CD8-positive, alpha-beta memory T cell (primary cell): Measurements from ENCODE around the gene SLC52A1. TPM values are rescaled to one million over a fixed set of nuclear protein-coding genes. Genes with fewer than 3 reads are reported as not detected.

Source experiments
- CTCF ChIA-PET: fragments of 350-600 bp; sonication (Branson Sonifier 250); formaldehyde crosslinking; loops from one replicate; lab custom pipeline; 2021; ENCODE audit warnings: antibody characterized with exemption; lab: Charles Lee
- POLR2A ChIA-PET: fragments of 350-600 bp; sonication (Branson Sonifier 250); formaldehyde crosslinking; loops from one replicate; lab custom pipeline; 2021; ENCODE audit warnings: antibody characterized with exemption; lab: Charles Lee
- DNase-seq, 5 donors: peaks; one replicate each; pipeline versions ENCODE4 v3.0.0 to v3.0.0-alpha.2; 2020 to 2022; ENCODE audit warnings: mixed read lengths in 1 of 5
- H3K27ac ChIP-seq: one replicate; pipeline ENCODE4 v1.7.0; 2013; ENCODE audit warnings: low read depth, mild to moderate bottlenecking, low read length, moderate library complexity
- H3K27me3 ChIP-seq: 2 replicates; pipeline ENCODE4 v1.7.0; 2013; ENCODE audit warnings: low read length, mild to moderate bottlenecking; ENCODE audit not compliant: insufficient read depth, poor library complexity, severe bottlenecking
- H3K36me3 ChIP-seq: 2 replicates; pipeline ENCODE4 v1.7.0; 2013; ENCODE audit warnings: mild to moderate bottlenecking, low read length, moderate library complexity; ENCODE audit not compliant: insufficient read depth
- H3K4me1 ChIP-seq: 2 replicates; pipeline ENCODE4 v1.7.0; 2013; ENCODE audit warnings: mild to moderate bottlenecking, low read length, moderate library complexity; ENCODE audit not compliant: insufficient read depth
- H3K4me3 ChIP-seq: 2 replicates; pipeline ENCODE4 v1.7.0; 2013; ENCODE audit warnings: mild to moderate bottlenecking, low read length
- H3K9me3 ChIP-seq: 2 replicates; pipeline ENCODE4 v1.7.0; 2013; ENCODE audit warnings: mild to moderate bottlenecking, low read length
- H3K27ac Mint-ChIP-seq, 8 donors: one replicate each; pipeline ENCODE4 v1.8.0; 2020 to 2021; ENCODE audit warnings: mixed read lengths in 8 of 8, mild to moderate bottlenecking in 6 of 8, inconsistent platforms in 3 of 8, moderate library complexity in 3 of 8
- H3K27me3 Mint-ChIP-seq, 2 donors: one replicate each; pipeline ENCODE4 v1.8.0; 2020 to 2021; ENCODE audit warnings: mixed read lengths in 2 of 2, mild to moderate bottlenecking in 1 of 2, moderate library complexity in 1 of 2
- H3K36me3 Mint-ChIP-seq, 3 donors: one replicate each; pipeline ENCODE4 v1.8.0; 2020 to 2021; ENCODE audit warnings: mixed read lengths in 3 of 3, inconsistent platforms in 1 of 3, mild to moderate bottlenecking in 1 of 3
- H3K4me1 Mint-ChIP-seq, 3 donors: one replicate each; pipeline ENCODE4 v1.8.0; 2020 to 2021; ENCODE audit warnings: mixed read lengths in 3 of 3, inconsistent platforms in 1 of 3, mild to moderate bottlenecking in 1 of 3
- H3K4me3 Mint-ChIP-seq, 7 donors: one replicate each; pipeline ENCODE4 v1.8.0; 2020 to 2021; ENCODE audit warnings: mixed read lengths in 7 of 7, mild to moderate bottlenecking in 6 of 7, moderate library complexity in 4 of 7, inconsistent platforms in 2 of 7
- H3K9me3 Mint-ChIP-seq, 5 donors: one replicate each; pipeline ENCODE4 v1.8.0; 2020 to 2022; ENCODE audit warnings: mixed read lengths in 5 of 5, mild to moderate bottlenecking in 3 of 5, moderate library complexity in 2 of 5, inconsistent platforms in 1 of 5
- polyA plus RNA-seq: library from polyadenylated mRNA; unstranded; fragments of 300-500 nt; fragmentation: Illumina TruSeq; gene quantifications from one replicate; pipeline ENCODE4 v1.2.3, GENCODE V29; 2021
- total RNA-seq, 2 experiments: library from RNA; stranded (reverse); gene quantifications; one replicate each; pipeline ENCODE4 v1.2.3, GENCODE V29; 2021

Gene SLC52A1
- total and polyA plus RNA-seq, 3 experiments from 2014 or later, result 0.12 to 0.64 (median 0.35) TPM

DNA sequence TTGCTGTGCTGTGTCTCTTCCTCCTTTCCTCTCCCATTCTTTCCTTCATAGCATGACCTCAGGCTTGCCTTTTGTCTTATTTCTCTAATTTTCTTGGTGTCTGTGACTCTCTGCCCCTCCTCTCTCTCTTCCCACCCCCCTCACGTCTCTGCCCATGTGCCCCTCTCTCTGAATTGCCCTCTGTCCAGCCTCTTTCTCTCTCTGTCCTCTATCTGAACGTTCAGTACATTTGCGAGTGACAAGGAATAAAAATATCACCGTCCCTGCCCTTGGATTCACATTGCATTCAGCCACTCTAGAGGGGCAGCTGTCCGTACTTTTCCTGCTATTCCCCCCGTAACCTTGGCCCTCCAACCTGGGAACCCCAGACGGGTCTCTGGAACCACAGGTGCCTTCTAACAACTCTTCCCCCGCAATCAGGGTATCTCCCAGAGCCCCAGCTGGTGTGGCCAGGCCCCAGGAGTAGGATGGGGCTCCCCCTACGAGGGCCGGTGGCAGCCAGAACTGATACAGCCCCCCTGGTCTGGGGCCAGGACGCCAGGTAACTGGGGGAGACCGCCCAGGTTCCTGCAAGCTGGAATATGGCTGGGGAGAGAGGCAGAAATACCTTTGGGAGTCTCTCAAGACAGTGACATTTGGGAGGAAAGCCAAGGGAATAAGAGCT, 35.7 kb downstream of the SLC52A1 start:
- H3K4me3 ChIP-seq, result no peak overlapping the region
- no peaks in the 10 kb centered on the region for H3K9me3 ChIP-seq

GRCh38 chr17:4998732-4999429, 36.3 kb downstream of the SLC52A1 start:
- H3K27ac Mint-ChIP-seq, result peak overlapping the region; percentile 2 to 92 (median 62)
- H3K36me3 ChIP-seq, result peaks cover 9% of the 10 kb centered on the region
- peak in 2 of 5 donors; percentile 11 to 45 for DNase-seq
- no peaks in the 10 kb centered on the region for H3K9me3 ChIP-seq
- no peaks in the 10 kb centered on the region for H3K9me3 Mint-ChIP-seq
- peaks cover 21% of the 10 kb centered on the region for H3K4me1 ChIP-seq
- H3K4me3 ChIP-seq, result peak overlapping the region; percentile 60
- ChIA-PET POLR2A (interaction anchor here (2.2 to 2.6 kb wide), 2 partner anchors 12 to 31 kb away, joined by 18 to 20 read pairs; partner anchors contain the start of genes CAMTA2 and SPAG7), CTCF (interaction anchor here (1.1 to 1.4 kb wide), 4 partner anchors 12 to 59 kb away, joined by 3 to 5 read pairs (median 4); partner anchors contain the start of genes RNF167, SLC25A11 and SLC52A1)
- no peaks in the 10 kb centered on the region for H3K27me3 ChIP-seq
- H3K4me1 Mint-ChIP-seq, result peaks cover 18 to 33% (median 26%) of the 10 kb centered on the region in 3 donors
- peak overlapping the region; percentile 73 to 86 (median 83) for H3K4me3 Mint-ChIP-seq
- peak overlapping the region; percentile 51 for H3K27ac ChIP-seq
- H3K27me3 Mint-ChIP-seq, result no peaks in the 10 kb centered on the region
- peaks cover 2 to 32% (median 2%) of the 10 kb centered on the region in 3 donors for H3K36me3 Mint-ChIP-seq

More for the DNA sequence above, 35.7 kb downstream of the SLC52A1 start:
- DNase-seq, result peak in 1 of 5 donors; percentile 10
- POLR2A ChIA-PET, result interaction anchor here (0.7 kb wide), 1 partner anchor 31 kb away, joined by 3 read pairs; no protein-coding TSS in a partner anchor
- Mint-ChIP-seq H3K27ac (peak overlapping the region; percentile 2 to 81 (median 62)), H3K36me3 (peaks cover 8 to 39% (median 9%) of the 10 kb centered on the region in 3 donors), H3K4me3 (peak overlapping the region; percentile 73 to 86 (median 83)), H3K9me3 (no peaks in the 10 kb centered on the region), H3K4me1 (peaks cover 18 to 33% (median 26%) of the 10 kb centered on the region in 3 donors), H3K27me3 (no peaks in the 10 kb centered on the region)
- Histone ChIP-seq H3K4me1 (peaks cover 21% of the 10 kb centered on the region), H3K27ac (no peak overlapping the region), H3K27me3 (no peaks in the 10 kb centered on the region), H3K36me3 (peaks cover 15% of the 10 kb centered on the region)
- CTCF ChIA-PET, result interaction anchor here (0.9 kb wide), 1 partner anchor 13 kb away, joined by 3 read pairs; no protein-coding TSS in a partner anchor

DNA sequence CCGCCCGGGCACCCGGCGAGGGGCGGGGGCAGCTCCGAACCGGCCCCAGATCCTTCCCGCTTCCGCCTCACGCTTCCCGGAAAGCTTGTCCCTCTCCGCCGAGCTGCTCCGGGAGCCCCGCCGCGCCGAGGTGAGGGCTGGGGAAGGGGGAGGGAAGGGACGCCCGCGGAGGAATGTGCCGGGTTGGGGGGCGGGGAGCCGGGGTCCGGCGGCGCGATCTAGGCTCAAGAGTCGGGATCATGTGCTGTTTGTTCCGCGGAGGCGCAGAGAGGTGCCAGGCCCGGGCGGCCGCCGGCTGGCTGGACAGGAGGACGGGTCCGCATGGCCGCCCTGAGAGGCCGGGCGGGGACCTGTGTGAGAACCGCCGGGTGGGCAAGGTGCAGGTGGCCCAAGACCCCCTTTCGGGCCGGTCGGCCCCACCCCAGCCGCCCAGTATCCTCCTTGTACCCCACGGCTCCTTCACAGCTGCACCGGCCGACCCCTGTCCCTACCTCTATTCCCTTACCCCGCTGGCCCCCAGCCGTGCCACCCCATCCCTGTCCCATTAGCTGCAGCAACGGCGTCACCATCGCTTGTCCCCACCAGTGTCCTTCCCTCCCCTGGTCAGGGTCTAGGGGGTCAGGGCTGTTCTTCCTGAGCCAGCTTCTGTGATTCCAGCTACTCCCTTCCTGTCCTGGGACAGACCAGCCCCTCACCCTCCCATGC, 37.0 kb downstream of the SLC52A1 start:
- H3K36me3 Mint-ChIP-seq, result peaks cover 0 to 25% (median 0%) of the 10 kb centered on the region in 3 donors
- CTCF ChIA-PET, result interaction anchor here (1.1 to 1.9 kb wide), 8 partner anchors 9 to 89 kb away, joined by 3 to 7 read pairs (median 4); partner anchors contain the start of genes RNF167, SLC25A11, SLC52A1 and SPAG7
- no peaks in the 10 kb centered on the region for H3K27me3 Mint-ChIP-seq
- Histone ChIP-seq H3K4me3 (peak overlapping the region; percentile 60), H3K9me3 (no peaks in the 10 kb centered on the region), H3K27me3 (no peaks in the 10 kb centered on the region), H3K4me1 (peaks cover 21% of the 10 kb centered on the region), H3K36me3 (peaks cover 4% of the 10 kb centered on the region), H3K27ac (peak overlapping the region; percentile 51)
- H3K27ac Mint-ChIP-seq, result peak overlapping the region in 2 of 8 donors; percentile 74 to 92
- no peak for DNase-seq
- H3K4me1 Mint-ChIP-seq, result peaks cover 18 to 33% (median 26%) of the 10 kb centered on the region in 3 donors
- POLR2A ChIA-PET, result interaction anchor here (0.6 to 2.6 kb wide), 6 partner anchors 11 to 81 kb away, joined by 3 to 20 read pairs (median 6); partner anchors contain the start of genes CAMTA2, PFN1 and SPAG7
- no peaks in the 10 kb centered on the region for H3K9me3 Mint-ChIP-seq
- H3K4me3 Mint-ChIP-seq, result peak overlapping the region; percentile 73 to 86 (median 83)

DNA sequence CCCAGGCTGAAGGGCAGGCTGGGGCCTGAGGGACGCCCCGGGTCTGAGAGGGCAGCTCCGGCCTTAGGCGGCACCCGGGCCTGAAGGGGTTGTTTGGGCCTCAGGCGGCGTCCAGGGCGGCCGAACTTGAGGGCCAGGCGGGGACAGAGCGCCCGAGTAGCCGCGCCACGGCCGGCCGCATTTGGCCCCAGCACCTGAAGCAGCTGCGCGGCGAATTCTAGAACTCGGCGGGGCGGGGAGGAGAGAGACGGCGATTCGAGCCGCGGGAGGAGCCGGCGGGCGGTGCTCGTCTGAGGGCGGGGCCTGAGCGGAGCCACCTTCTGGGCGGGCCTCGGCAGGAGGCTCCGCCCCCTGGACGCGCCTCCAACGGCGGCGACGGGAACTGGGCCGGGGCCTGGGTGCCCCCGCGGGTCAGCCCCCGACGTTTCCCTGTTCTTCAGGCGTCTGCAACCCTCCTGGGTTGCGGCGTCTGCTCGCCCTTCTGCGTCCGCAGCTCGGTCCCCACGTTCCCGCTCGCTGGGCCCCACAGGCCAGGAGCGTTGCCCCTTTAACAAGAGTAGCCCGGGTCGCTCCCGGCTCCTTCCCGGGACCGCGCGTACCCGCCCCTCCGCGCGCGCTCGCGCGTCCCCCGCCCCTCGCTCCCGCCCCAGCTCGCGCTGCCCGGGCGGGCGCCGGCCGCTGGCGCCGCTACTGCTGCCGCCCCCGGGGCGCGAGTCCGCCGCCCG, 37.8 kb downstream of the SLC52A1 start, which contains the start of the genes INCA1 and KIF1C:
Gene INCA1, minus strand, starts transcription at position 221 of the 725 bp plus-strand sequence. CDS start 3,085 bp downstream, outside the sequence.
Gene KIF1C, plus strand, starts transcription at position 649 of the 725 bp plus-strand sequence. CDS start 2,297 bp downstream, outside the sequence.
- DNase-seq, result peak; percentile 84 to 93 (median 91)
- Mint-ChIP-seq H3K9me3 (no peaks in the 10 kb centered on the region), H3K27me3 (no peaks in the 10 kb centered on the region), H3K4me3 (peak within 1 kb of the TSS; percentile 80 to 88 (median 84)), H3K4me1 (peaks cover 18 to 33% (median 26%) of the 10 kb centered on the region in 3 donors), H3K36me3 (peaks cover 0 to 18% (median 0%) of the 10 kb centered on the region in 3 donors), H3K27ac (peak within 1 kb of the TSS; percentile 75 to 95 (median 87))
- H3K36me3 ChIP-seq, result peaks cover 4% of the 10 kb centered on the region
- ChIA-PET CTCF (interaction anchor here (1.0 to 1.9 kb wide), 11 partner anchors 8 to 95 kb away, joined by 3 to 7 read pairs (median 4); partner anchors contain the start of genes CHRNE, RNF167, SLC25A11 and SLC52A1), POLR2A (interaction anchor here (0.6 to 2.6 kb wide), 8 partner anchors 8 to 81 kb away, joined by 3 to 20 read pairs (median 6); partner anchors contain the start of genes CAMTA2, PFN1 and SPAG7)
- H3K9me3 ChIP-seq, result no peaks in the 10 kb centered on the region
- peak within 1 kb of the TSS; percentile 61 for H3K4me3 ChIP-seq
- peak within 1 kb of the TSS; percentile 51 for H3K27ac ChIP-seq
- H3K27me3 ChIP-seq, result no peaks in the 10 kb centered on the region
- H3K4me1 ChIP-seq, result peaks cover 21% of the 10 kb centered on the region

GRCh38 chr17:4994081-4994595, 41.1 kb downstream of the SLC52A1 start:
- H3K4me1 ChIP-seq, result peaks cover 28% of the 10 kb centered on the region
- Mint-ChIP-seq H3K9me3 (no peaks in the 10 kb centered on the region), H3K4me1 (peaks cover 17 to 31% (median 17%) of the 10 kb centered on the region in 3 donors), H3K4me3 (peak overlapping the region in 1 of 7 donors; percentile 84), H3K27me3 (peaks cover 0 to under 1% of the 10 kb centered on the region in 2 donors), H3K27ac (no peak overlapping the region), H3K36me3 (peaks cover 0 to 4% (median 0%) of the 10 kb centered on the region in 3 donors)
- H3K36me3 ChIP-seq, result no peaks in the 10 kb centered on the region
- no peak overlapping the region for H3K4me3 ChIP-seq
- H3K27me3 ChIP-seq, result no peaks in the 10 kb centered on the region
- no peak overlapping the region for H3K27ac ChIP-seq
- no peak for DNase-seq
- CTCF ChIA-PET, result no interaction called here
- no peaks in the 10 kb centered on the region for H3K9me3 ChIP-seq
- POLR2A ChIA-PET, result interaction anchor here (0.6 kb wide), 1 partner anchor 1294 kb away, joined by 4 read pairs; no protein-coding TSS in a partner anchor

GRCh38 chr17:4987767-4988567, 47.3 kb downstream of the SLC52A1 start:
- DNase-seq, result peak in 1 of 5 donors; percentile 10
- POLR2A ChIA-PET, result interaction anchor here (0.6 to 2.6 kb wide), 6 partner anchors 10 to 75 kb away, joined by 3 to 20 read pairs (median 5); partner anchors contain the start of genes INCA1, KIF1C, PFN1 and RNF167

More at GRCh38 chr17:4987767-4988567, 47.3 kb downstream of the SLC52A1 start:
- Histone ChIP-seq H3K36me3 (no peaks in the 10 kb centered on the region), H3K4me3 (peak overlapping the region; percentile 94), H3K4me1 (peaks cover 33% of the 10 kb centered on the region), H3K9me3 (no peaks in the 10 kb centered on the region), H3K27me3 (no peaks in the 10 kb centered on the region), H3K27ac (peak overlapping the region; percentile 88)
- peaks cover 29 to 46% (median 42%) of the 10 kb centered on the region in 3 donors for H3K4me1 Mint-ChIP-seq
- peaks cover 0 to 24% (median 8%) of the 10 kb centered on the region in 3 donors for H3K36me3 Mint-ChIP-seq
- peaks cover 0 to 1% of the 10 kb centered on the region in 2 donors for H3K27me3 Mint-ChIP-seq
- CTCF ChIA-PET, result interaction anchor here (0.7 to 4.1 kb wide), 14 partner anchors 7 to 278 kb away, joined by 3 to 19 read pairs (median 4); partner anchors contain the start of genes RNF167, SLC25A11 and SPAG7
- H3K4me3 Mint-ChIP-seq, result peak overlapping the region; percentile 91 to 96 (median 93)
- H3K9me3 Mint-ChIP-seq, result no peaks in the 10 kb centered on the region
- peak overlapping the region; percentile 87 to 98 (median 95) for H3K27ac Mint-ChIP-seq
